OCI-LY1 (cell line): ENCODE results near the gene CLASRP.
"Not testable (repeated sequence)": the region's sequence is repeated elsewhere in the genome, so short reads cannot be mapped to it uniquely, and the experiment has no call there.

ENCODE experiments used
- H2AFZ ChIP-seq: fragments of 200-600 bp; sonication (generic), shearing (Covaris generic); 2 replicates; pipeline ENCODE4 v1.6.0; 2014; ENCODE audit warnings: antibody characterized with exemption, mild to moderate bottlenecking, low read length
- H3F3A ChIP-seq: fragments of 200-600 bp; sonication (generic), shearing (Covaris generic); 2 replicates; pipeline ENCODE4 v1.6.0; 2014; ENCODE audit warnings: mild to moderate bottlenecking, antibody characterized with exemption, low read length, moderate library complexity; ENCODE audit not compliant: insufficient read depth
- H3K27ac ChIP-seq: fragments of 200-600 bp; sonication (generic); 2 replicates; pipeline ENCODE4 v1.5.1; 2014; ENCODE audit warnings: low read length, mixed run types, mild to moderate bottlenecking, low read depth; ENCODE audit not compliant: poor library complexity, severe bottlenecking
- H3K27me3 ChIP-seq: fragments of 200-600 bp; sonication (generic); 2 replicates; pipeline ENCODE4 v1.6.0; 2014; ENCODE audit warnings: antibody characterized with exemption, mild to moderate bottlenecking, low read length, moderate library complexity; ENCODE audit not compliant: insufficient read depth
- H3K36me3 ChIP-seq: fragments of 200-600 bp; sonication (generic); 2 replicates; pipeline ENCODE4 v1.6.1; 2014; ENCODE audit warnings: mild to moderate bottlenecking, antibody characterized with exemption, low read length, moderate library complexity, mixed read lengths; ENCODE audit not compliant: insufficient read depth
- H3K4me1 ChIP-seq: fragments of 200-600 bp; sonication (generic); 2 replicates; pipeline ENCODE4 v1.5.1; 2014; ENCODE audit warnings: mild to moderate bottlenecking, low read length, moderate library complexity; ENCODE audit not compliant: insufficient read depth, severe bottlenecking
- H3K4me2 ChIP-seq: fragments of 200-600 bp; sonication (generic), shearing (Covaris generic); 2 replicates; pipeline ENCODE4 v1.6.1; 2014; ENCODE audit warnings: low read length
- H3K4me3 ChIP-seq: fragments of 200-600 bp; sonication (generic); 2 replicates; pipeline ENCODE4 v1.5.1; 2014; ENCODE audit warnings: low read length, low read depth, mild to moderate bottlenecking, mixed read lengths; ENCODE audit not compliant: poor library complexity, severe bottlenecking
- H3K79me2 ChIP-seq: fragments of 200-600 bp; shearing (Covaris generic); 2 replicates; pipeline ENCODE4 v1.6.1; 2016; ENCODE audit warnings: mixed run types, low read length, mixed read lengths; ENCODE audit not compliant: insufficient read depth
- H3K9ac ChIP-seq: fragments of 200-600 bp; sonication (generic), shearing (Covaris generic); 2 replicates; pipeline ENCODE4 v1.6.1; 2014; ENCODE audit warnings: mild to moderate bottlenecking, low read length, mixed read lengths
- H3K9me2 ChIP-seq: fragments of 200-600 bp; sonication (generic), shearing (Covaris generic); 2 replicates; pipeline ENCODE4 v1.6.1; 2014; ENCODE audit warnings: low read depth, mild to moderate bottlenecking, low read length, mixed read lengths
- H3K9me3 ChIP-seq: fragments of 200-600 bp; shearing (Covaris generic); 2 replicates; pipeline ENCODE4 v1.6.1; 2014; ENCODE audit warnings: low read length, mixed read lengths
- H4K20me1 ChIP-seq: fragments of 200-600 bp; sonication (generic), shearing (Covaris generic); 2 replicates; pipeline ENCODE4 v1.6.0; 2016; ENCODE audit warnings: mild to moderate bottlenecking, low read length; ENCODE audit not compliant: insufficient read depth
- EZH2 ChIP-seq: fragments of 200-600 bp; sonication (generic), shearing (Covaris generic); IDR thresholded peaks from 2 replicates; pipeline ENCODE4 v1.8.0; 2017; ENCODE audit warnings: borderline replicate concordance, mixed run types, mild to moderate bottlenecking, antibody characterized with exemption, low read length, moderate library complexity, mixed read lengths
- TF ChIP-seq, protein P1 (sequence below): fragments of 200-600 bp; sonication (generic), shearing (Covaris generic); IDR thresholded peaks from 2 replicates; pipeline ENCODE4 v1.5.1; 2017; ENCODE audit warnings: mild to moderate bottlenecking, antibody characterized with exemption, low read length, moderate library complexity, mixed read lengths

Gene CLASRP

DNA sequence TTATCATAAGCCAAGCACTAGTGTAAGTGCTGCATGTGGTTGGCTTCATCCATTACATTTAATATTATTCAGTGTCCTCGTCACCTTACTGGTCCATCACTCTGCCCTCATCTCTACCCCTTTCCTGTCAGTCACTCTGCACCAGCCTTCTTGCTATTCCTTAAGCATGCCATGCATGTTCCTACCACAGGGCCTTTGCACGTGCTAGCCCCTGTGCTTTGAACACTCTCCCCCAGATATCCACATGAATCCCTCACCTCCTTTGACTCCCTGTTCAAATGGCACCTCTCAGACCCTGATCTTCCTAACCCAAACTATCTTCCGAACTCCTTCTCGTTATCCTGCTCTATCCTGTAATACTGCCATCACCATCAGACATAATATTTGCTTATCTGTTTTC, 40.8 kb upstream of the CLASRP start:
- Histone ChIP-seq H3K4me1 (peaks cover 56% of the 10 kb centered on the region), H3K9ac (no peak overlapping the region), H3K9me2 (no peaks in the 10 kb centered on the region), H2AFZ (no peak overlapping the region), H3K27ac (peak overlapping the region; percentile 93), H3F3A (0 out of 2 replicates have a peak, but pooled peaks cover 3% of the 10 kb centered on the region), H3K36me3 (peaks cover 4% of the 10 kb centered on the region; the same call in 1 of the 2 replicates), H3K9me3 (no peaks in the 10 kb centered on the region), H3K79me2 (no peaks in the 10 kb centered on the region), H3K4me2 (no peak overlapping the region), H4K20me1 (no peaks in the 10 kb centered on the region), H3K4me3 (no peak overlapping the region), H3K27me3 (no peaks in the 10 kb centered on the region)
- TF ChIP-seq, protein P1, sequence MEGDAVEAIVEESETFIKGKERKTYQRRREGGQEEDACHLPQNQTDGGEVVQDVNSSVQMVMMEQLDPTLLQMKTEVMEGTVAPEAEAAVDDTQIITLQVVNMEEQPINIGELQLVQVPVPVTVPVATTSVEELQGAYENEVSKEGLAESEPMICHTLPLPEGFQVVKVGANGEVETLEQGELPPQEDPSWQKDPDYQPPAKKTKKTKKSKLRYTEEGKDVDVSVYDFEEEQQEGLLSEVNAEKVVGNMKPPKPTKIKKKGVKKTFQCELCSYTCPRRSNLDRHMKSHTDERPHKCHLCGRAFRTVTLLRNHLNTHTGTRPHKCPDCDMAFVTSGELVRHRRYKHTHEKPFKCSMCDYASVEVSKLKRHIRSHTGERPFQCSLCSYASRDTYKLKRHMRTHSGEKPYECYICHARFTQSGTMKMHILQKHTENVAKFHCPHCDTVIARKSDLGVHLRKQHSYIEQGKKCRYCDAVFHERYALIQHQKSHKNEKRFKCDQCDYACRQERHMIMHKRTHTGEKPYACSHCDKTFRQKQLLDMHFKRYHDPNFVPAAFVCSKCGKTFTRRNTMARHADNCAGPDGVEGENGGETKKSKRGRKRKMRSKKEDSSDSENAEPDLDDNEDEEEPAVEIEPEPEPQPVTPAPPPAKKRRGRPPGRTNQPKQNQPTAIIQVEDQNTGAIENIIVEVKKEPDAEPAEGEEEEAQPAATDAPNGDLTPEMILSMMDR, result no peak

DNA sequence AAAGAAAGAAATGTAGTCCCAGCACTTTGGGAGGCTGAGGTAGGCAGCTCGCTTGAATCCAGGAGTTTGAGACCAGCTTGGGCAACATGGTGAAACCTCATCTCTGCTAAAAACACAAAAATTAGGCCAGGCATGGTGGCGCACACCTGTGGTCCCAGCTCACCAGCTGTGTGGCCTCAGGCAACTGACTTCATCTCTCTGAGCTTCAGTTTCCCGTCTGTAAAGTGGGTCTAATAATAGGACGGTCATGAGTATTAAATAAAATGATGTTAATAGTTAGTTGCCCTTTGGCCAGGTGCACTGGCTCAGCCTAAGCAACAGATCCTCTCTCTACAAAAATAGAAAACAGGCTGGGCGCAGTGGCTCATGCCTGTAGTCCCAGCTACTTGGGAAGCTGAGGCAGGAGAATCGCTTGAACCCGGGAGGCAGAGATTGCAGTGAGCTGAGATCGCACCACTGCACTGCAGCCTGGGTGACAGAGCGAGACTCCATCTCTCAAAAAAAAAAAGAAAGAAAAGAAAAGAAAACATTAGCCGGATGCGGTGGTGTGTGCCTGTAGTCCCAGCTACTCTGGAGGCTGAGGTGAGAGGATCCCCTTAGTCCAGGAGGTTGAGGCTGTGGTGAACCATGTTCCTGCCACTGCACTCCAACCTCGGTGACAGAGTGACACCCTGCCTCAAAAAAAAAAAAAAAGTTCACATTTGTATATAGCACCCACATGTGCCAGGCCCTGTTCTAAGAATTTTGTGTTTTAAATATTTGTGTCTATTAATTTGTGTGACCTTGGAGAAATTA, 39.5 kb upstream of the CLASRP start:
- H3K9ac ChIP-seq, H3K27me3 ChIP-seq, H3K9me3 ChIP-seq, H3K9me2 ChIP-seq, H3K4me3 ChIP-seq, H4K20me1 ChIP-seq, H2AFZ ChIP-seq, H3K79me2 ChIP-seq, H3K4me2 ChIP-seq, H3F3A ChIP-seq: not testable (repeated sequence)
- peaks cover 12% of the 10 kb centered on the region; the same call in 1 of the 2 replicates for H3K36me3 ChIP-seq
- H3K27ac ChIP-seq, result peak overlapping the region; percentile 93
- peaks cover 58% of the 10 kb centered on the region for H3K4me1 ChIP-seq

DNA sequence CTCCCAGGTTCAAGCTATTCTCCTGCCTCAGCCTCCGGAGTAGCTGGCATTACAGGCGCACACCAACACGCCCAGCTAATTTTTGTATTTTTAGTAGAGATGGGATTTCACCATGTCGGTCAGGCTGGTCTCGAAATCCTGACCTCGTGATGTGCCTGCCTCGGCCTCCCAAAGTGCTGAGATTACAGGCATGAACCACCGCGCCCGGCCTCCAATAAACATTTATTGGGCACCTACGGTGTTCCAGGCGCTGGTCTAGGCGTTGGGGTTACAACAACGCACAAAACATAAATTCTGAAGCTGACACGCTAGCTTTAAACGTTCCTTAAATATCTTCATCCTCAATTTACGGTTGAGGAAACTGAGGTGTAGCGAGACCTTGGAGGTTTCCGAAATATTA, 38.2 kb upstream of the CLASRP start:
- H3K9me3 ChIP-seq, H3F3A ChIP-seq, H2AFZ ChIP-seq, H3K79me2 ChIP-seq, H4K20me1 ChIP-seq, H3K27me3 ChIP-seq, H3K9me2 ChIP-seq: not testable (repeated sequence)
- Histone ChIP-seq H3K4me3 (peak overlapping the region; percentile 54), H3K9ac (peak overlapping the region; percentile 55), H3K27ac (peak overlapping the region; percentile 93), H3K4me2 (peak overlapping the region; percentile 67), H3K4me1 (peaks cover 62% of the 10 kb centered on the region), H3K36me3 (peaks cover 14% of the 10 kb centered on the region; the same call in 1 of the 2 replicates)

DNA sequence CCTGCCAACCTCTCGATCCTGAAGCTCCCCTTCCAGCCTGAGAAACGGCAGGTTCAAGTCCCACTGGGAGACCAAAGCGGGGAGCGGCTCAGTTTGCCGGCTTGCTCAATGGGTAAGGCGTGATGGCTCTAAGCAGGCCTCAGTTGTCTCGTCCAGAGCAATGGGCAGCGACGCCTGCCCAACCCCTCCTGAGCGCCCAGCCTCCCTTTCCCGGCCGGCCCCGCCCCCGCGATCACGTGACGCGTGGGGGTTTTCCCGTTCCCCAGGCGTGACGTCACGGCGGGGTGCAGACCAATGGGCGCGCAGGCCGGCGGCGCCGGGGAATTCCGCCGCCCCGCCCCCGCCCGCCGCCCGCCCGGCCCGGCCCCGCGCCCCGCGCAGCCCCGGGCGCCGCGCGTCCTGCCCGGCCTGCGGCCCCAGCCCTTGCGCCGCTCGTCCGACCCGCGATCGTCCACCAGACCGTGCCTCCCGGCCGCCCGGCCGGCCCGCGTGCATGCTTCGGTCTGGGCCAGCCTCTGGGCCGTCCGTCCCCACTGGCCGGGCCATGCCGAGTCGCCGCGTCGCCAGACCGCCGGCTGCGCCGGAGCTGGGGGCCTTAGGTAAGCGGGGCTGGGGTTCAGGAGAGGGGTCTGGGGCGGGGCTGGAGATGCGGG, 37.6 kb upstream of the CLASRP start, which contains the start of gene RELB:
TSS of gene RELB (plus strand) at position 378 of the 653 bp plus-strand sequence. CDS start at position 494, 116 bp downstream.
- Histone ChIP-seq H3K9ac (peak within 1 kb of the TSS; percentile 89), H3K4me3 (peak within 1 kb of the TSS; percentile 76), H3K36me3 (peaks cover 14% of the 10 kb centered on the region; the same call in 1 of the 2 replicates), H4K20me1 (no peaks in the 10 kb centered on the region), H3K4me2 (peak within 1 kb of the TSS; percentile 93), H3K4me1 (peaks cover 64% of the 10 kb centered on the region), H3K27ac (peak within 1 kb of the TSS; percentile 93), H3K79me2 (no peaks in the 10 kb centered on the region), H2AFZ (no peak within 1 kb of the TSS), H3K9me2 (no peaks in the 10 kb centered on the region), H3K9me3 (no peaks in the 10 kb centered on the region), H3K27me3 (no peaks in the 10 kb centered on the region), H3F3A (0 out of 2 replicates have a peak, but pooled peaks cover 3% of the 10 kb centered on the region)
- no peak for TF ChIP-seq EZH2
- TF ChIP-seq, protein P1, result no peak
